Tibial nerve (tissue), 4 donors: ENCODE measurements around the gene ITIH6.

Experiments
- EP300 ChIP-seq, 2 donors: sonication (generic); formaldehyde crosslinking; IDR thresholded peaks; one replicate each; pipeline ENCODE4 v1.6.1; 2017; ENCODE audit warnings: antibody characterized with exemption in 2 of 2, mild to moderate bottlenecking in 1 of 2
- TF ChIP-seq, protein P1 (sequence below), 5 experiments: fragments of 200-600 bp in 3 of 5; fragments of 450-650 bp in 2 of 5; sonication (generic) in 3 of 5; IDR thresholded peaks; one replicate each; pipeline ENCODE4 v1.5.1; 2016 to 2019; ENCODE audit warnings: antibody characterized with exemption in 5 of 5, mild to moderate bottlenecking in 3 of 5, moderate library complexity in 2 of 5

DNA sequence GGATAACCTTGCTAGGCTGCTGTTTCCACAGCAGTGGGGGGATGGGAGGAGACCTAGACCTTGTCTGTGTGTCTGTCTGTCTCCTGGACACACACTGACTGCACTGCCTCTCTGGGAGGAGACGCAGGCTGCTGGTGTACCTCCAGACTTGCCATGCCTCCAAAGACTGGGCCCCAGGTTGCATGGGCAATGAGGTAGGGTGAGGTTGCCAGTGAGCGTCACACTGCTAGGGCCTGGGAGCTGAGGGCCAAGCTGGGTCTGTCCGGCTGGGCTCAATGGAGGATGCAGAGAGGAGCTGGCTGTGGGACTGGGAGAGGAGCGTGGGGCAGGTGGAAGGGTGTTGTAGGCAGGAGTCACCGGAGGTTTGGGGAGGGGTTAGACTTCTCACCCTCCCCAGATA lies 26.1 kb upstream of the ITIH6 start:
- TF ChIP-seq, protein P1, sequence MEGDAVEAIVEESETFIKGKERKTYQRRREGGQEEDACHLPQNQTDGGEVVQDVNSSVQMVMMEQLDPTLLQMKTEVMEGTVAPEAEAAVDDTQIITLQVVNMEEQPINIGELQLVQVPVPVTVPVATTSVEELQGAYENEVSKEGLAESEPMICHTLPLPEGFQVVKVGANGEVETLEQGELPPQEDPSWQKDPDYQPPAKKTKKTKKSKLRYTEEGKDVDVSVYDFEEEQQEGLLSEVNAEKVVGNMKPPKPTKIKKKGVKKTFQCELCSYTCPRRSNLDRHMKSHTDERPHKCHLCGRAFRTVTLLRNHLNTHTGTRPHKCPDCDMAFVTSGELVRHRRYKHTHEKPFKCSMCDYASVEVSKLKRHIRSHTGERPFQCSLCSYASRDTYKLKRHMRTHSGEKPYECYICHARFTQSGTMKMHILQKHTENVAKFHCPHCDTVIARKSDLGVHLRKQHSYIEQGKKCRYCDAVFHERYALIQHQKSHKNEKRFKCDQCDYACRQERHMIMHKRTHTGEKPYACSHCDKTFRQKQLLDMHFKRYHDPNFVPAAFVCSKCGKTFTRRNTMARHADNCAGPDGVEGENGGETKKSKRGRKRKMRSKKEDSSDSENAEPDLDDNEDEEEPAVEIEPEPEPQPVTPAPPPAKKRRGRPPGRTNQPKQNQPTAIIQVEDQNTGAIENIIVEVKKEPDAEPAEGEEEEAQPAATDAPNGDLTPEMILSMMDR (IDR thresholded peaks at IDR 0.05): no peak
- TF ChIP-seq EP300 (IDR thresholded peaks at IDR 0.05): no peak
